Breast epithelium (tissue), 3 donors: Measurements from ENCODE around the gene TSPAN1.

Experiments
- CTCF ChIP-seq, 3 donors: fragments of 450-650 bp; IDR thresholded peaks; one replicate each; pipeline ENCODE4 v1.5.1; 2016 to 2017; ENCODE audit warnings: antibody characterized with exemption in 3 of 3, mild to moderate bottlenecking in 3 of 3, moderate library complexity in 3 of 3
- POLR2A ChIP-seq: fragments of 450-650 bp; IDR thresholded peaks from one replicate; pipeline ENCODE4 v1.6.1; 2016; ENCODE audit warnings: antibody characterized with exemption, mild to moderate bottlenecking, moderate library complexity
- POLR2AphosphoS5 ChIP-seq, 3 donors: sonication (generic); formaldehyde crosslinking; IDR thresholded peaks; one replicate each; pipeline ENCODE4 v1.6.1; 2017; ENCODE audit warnings: antibody characterized with exemption in 3 of 3

GRCh38 chr1:46224966-46225365 is 50.1 kb downstream of the TSPAN1 start:
- TF ChIP-seq CTCF (IDR thresholded peaks at IDR 0.05) (no peak), POLR2AphosphoS5 (IDR thresholded peaks at IDR 0.05) (no peak), POLR2A (no peak)
